K562 (cell line): ENCODE results near the gene ARHGAP12. TPM values are rescaled to one million over a fixed set of nuclear protein-coding genes. Genes with fewer than 3 reads are reported as not detected.
"Not testable (repeated sequence)": the region's sequence is repeated elsewhere in the genome, so short reads cannot be mapped to it uniquely, and the experiment has no call there.

ENCODE experiments used
- ATAC-seq: fragments of 200-7000 bp; cut with Tn5 transposase; 3 replicates; pipeline ENCODE4 v1.9.1; 2020; ENCODE audit warnings: moderate library complexity
- BruUV-seq: library from RNA; stranded (reverse); fragments of 400-500 nt; replicated peaks from 2 replicates; lab custom pipeline; 2021; lab: Mats Ljungman, UMichigan
- CTCF ChIA-PET: fragments of 300-600 bp; formaldehyde crosslinking; extraction: SDS; loops from one replicate; lab custom pipeline; 2021; ENCODE audit warnings: low intra/inter-chr PET ratio; lab: Yijun Ruan, JAX
- POLR2A ChIA-PET: fragments of 300-600, 350-650 bp; sonication (Branson Sonifier 250); formaldehyde crosslinking; extraction: SDS; loops from one replicate; lab custom pipeline; 2021; ENCODE audit warnings: antibody characterized with exemption, inconsistent platforms; lab: Yijun Ruan, JAX
- DNase-seq, 4 experiments: peaks; one replicate each; pipeline versions ENCODE4 v3.0.0 to v3.0.0-alpha.2; 2011 to 2018; ENCODE audit warnings: low spot score in 3 of 4, mixed read lengths in 3 of 4; ENCODE audit errors: extremely low read depth in 1 of 4
- FAIRE-seq: peaks from 2 replicates; lab custom pipeline; 2011; peaks lifted over from hg19 to GRCh38; lab: Jason Lieb, UNC
- H2AFZ ChIP-seq: 2 replicates; pipeline ENCODE4 v1.6.0; 2011; ENCODE audit warnings: low read depth, low read length, control low read depth, inconsistent platforms
- H3K27ac ChIP-seq: fragments of 200-600 bp; 3 replicates; pipeline ENCODE4 v1.8.0; 2011; ENCODE audit warnings: low read depth, mild to moderate bottlenecking, control low read depth, inconsistent platforms, low read length, moderate library complexity, mixed read lengths; ENCODE audit errors: extremely low read depth
- H3K27me3 ChIP-seq, 2 experiments: fragments of 300-600 bp in 1 of 2; 2 replicates in 1 of 2; 3 replicates in 1 of 2; pipeline versions ENCODE4 v1.6.0 to v1.8.0; 2011; ENCODE audit warnings: inconsistent platforms in 2 of 2, low read length in 2 of 2, mild to moderate bottlenecking in 1 of 2, mixed read lengths in 1 of 2, moderate library complexity in 1 of 2; ENCODE audit not compliant: control insufficient read depth in 2 of 2, insufficient read depth in 2 of 2
- H3K36me3 ChIP-seq: fragments of 300-600 bp; 3 replicates; pipeline ENCODE4 v1.8.0; 2011; ENCODE audit warnings: mild to moderate bottlenecking, low read length, inconsistent platforms; ENCODE audit not compliant: control insufficient read depth, insufficient read depth
- H3K4me1 ChIP-seq, 2 experiments: fragments of 200-600 bp in 1 of 2; replicated peaks in 1 of 2; 2 replicates in 1 of 2; 3 replicates in 1 of 2; pipeline versions ENCODE4 v1.5.1 to v1.8.0; 2011; ENCODE audit warnings: inconsistent platforms in 2 of 2, low read length in 2 of 2, mild to moderate bottlenecking in 1 of 2, mixed read lengths in 1 of 2, moderate library complexity in 1 of 2; ENCODE audit not compliant: control insufficient read depth in 2 of 2, insufficient read depth in 2 of 2
- H3K4me2 ChIP-seq: 2 replicates; pipeline ENCODE4 v1.6.1; 2011; ENCODE audit warnings: low read length, control low read depth, inconsistent platforms, mixed read lengths; ENCODE audit not compliant: insufficient read depth
- H3K4me3 ChIP-seq: fragments of 200-600 bp; sonication (generic), shearing (Covaris generic); 2 replicates; pipeline ENCODE4 v1.5.1; 2016; ENCODE audit warnings: control low read depth, inconsistent platforms
- H3K79me2 ChIP-seq: fragments of 200-600 bp; 3 replicates; pipeline ENCODE4 v1.8.0; 2011; ENCODE audit warnings: low read length, inconsistent platforms; ENCODE audit not compliant: control insufficient read depth, insufficient read depth
- H3K9ac ChIP-seq, 2 experiments: 2 replicates each; pipeline versions ENCODE4 v1.6.0 to v1.6.1; 2011; ENCODE audit warnings: low read depth in 2 of 2, low read length in 2 of 2, control low read depth in 1 of 2, inconsistent platforms in 1 of 2, mild to moderate bottlenecking in 1 of 2, mixed read lengths in 1 of 2; ENCODE audit not compliant: insufficient read depth in 1 of 2
- H3K9me1 ChIP-seq: one replicate; pipeline ENCODE4 v1.6.0; 2011; ENCODE audit warnings: inconsistent platforms, mild to moderate bottlenecking, low read length, moderate library complexity; ENCODE audit not compliant: control insufficient read depth, insufficient read depth
- H3K9me3 ChIP-seq: replicated peaks from 2 replicates; pipeline ENCODE4 v1.5.1; 2011; ENCODE audit warnings: low read depth, low read length, inconsistent platforms; ENCODE audit not compliant: control insufficient read depth, insufficient read depth
- H4K20me1 ChIP-seq: replicated peaks from 2 replicates; pipeline ENCODE4 v1.6.1; 2011; ENCODE audit warnings: low read length, inconsistent platforms, mixed read lengths; ENCODE audit not compliant: control insufficient read depth, insufficient read depth
- BCOR ChIP-seq: fragments of 450-650 bp; IDR thresholded peaks from 2 replicates; pipeline ENCODE4 v1.6.1; 2016
- HDAC6 ChIP-seq: IDR thresholded peaks from 2 replicates; pipeline ENCODE4 v1.6.1; 2012; ENCODE audit warnings: low read depth, mild to moderate bottlenecking, control low read depth, inconsistent platforms, low read length, moderate library complexity
- KDM1A ChIP-seq, 2 experiments: fragments of 450-650 bp; IDR thresholded peaks; 2 replicates each; pipeline ENCODE4 v1.6.1; 2016; ENCODE audit warnings: mild to moderate bottlenecking in 2 of 2
- POLR2AphosphoS2 ChIP-seq: IDR thresholded peaks from 2 replicates; pipeline ENCODE4 v1.6.1; 2012; ENCODE audit warnings: low read length, improper control_type of control experiment
- STAT5B ChIP-seq: fragments of 250-450 bp; sonication (Bioruptor Pico); IDR thresholded peaks from 2 replicates; pipeline ENCODE4 v1.8.0; 2021; ENCODE audit warnings: mild to moderate bottlenecking, inconsistent platforms
- ZNF146 ChIP-seq: IDR thresholded peaks from one replicate; pipeline ENCODE4 v1.6.1; 2018; ENCODE audit warnings: missing compliant biosample characterization; ENCODE audit not compliant: unreplicated experiment
- ZNF165 ChIP-seq: fragments of 250-450 bp; sonication (Bioruptor Pico); IDR thresholded peaks from 2 replicates; pipeline ENCODE4 v1.4.0; 2020; ENCODE audit warnings: borderline replicate concordance
- WGBS: fragments of 100-300 bp; shearing (Covaris generic); methylation state at CpG from one replicate; pipeline ENCODE4 v1.1.6; 2016; ENCODE audit warnings: low coverage, mixed read lengths; ENCODE audit not compliant: insufficient coverage; ENCODE audit errors: missing lambda C conversion rate; 5-methylcytosine and 5-hydroxymethylcytosine counted together
- in situ Hi-C: fragments of 300-500 bp; cut with MboI; formaldehyde crosslinking; loops from 4 replicates; pipeline ENCODE4 v1.15.0; 2018; ENCODE audit warnings: inconsistent platforms, mixed read lengths
- intact Hi-C: fragments of 100-400 bp; cut with micrococcal nuclease; formaldehyde crosslinking; loops from 2 replicates; pipeline ENCODE4 v1.14.2; 2022
- polyA plus RNA-seq, 8 experiments: library from polyadenylated mRNA; depleted of rRNA in 4 of 8; stranded (reverse) in 5 of 8; unstranded in 3 of 8; fragments of >200 nt; fragmentation: Nextera tagmentation in 2 of 8; fragmentation: Illumina TruSeq in 1 of 8; extraction: Ambion mirVana in 2 of 8; extraction: Trizol in 1 of 8; gene quantifications; 2 replicates each; pipeline versions ENCODE4 v1.2.1 to v1.2.3, GENCODE V29; 2011 to 2014; ENCODE audit warnings: inconsistent platforms in 1 of 8, missing spikeins in 1 of 8
- total RNA-seq, 7 experiments: library from RNA; depleted of rRNA in 6 of 7; stranded (reverse); fragments of >200 nt in 6 of 7; fragmentation: Illumina TruSeq in 2 of 7; extraction: Trizol in 2 of 7; gene quantifications; 2 replicates each; pipeline versions ENCODE4 v1.2.1 to v1.2.3, GENCODE V29; 2011 to 2021; ENCODE audit warnings: low replicate concordance in 1 of 7
- TF ChIP-seq, protein P1 (sequence below): sonication (generic); formaldehyde crosslinking; IDR thresholded peaks from 2 replicates; pipeline ENCODE4 v1.8.1; 2022; ENCODE audit warnings: missing genetic modification reagents
- TF ChIP-seq, protein P2 (sequence below): fragments of 250-450 bp; sonication (Bioruptor Pico); IDR thresholded peaks from 2 replicates; pipeline ENCODE4 v1.4.0; 2020; ENCODE audit warnings: mild to moderate bottlenecking, moderate library complexity, borderline replicate concordance

Gene ARHGAP12
- total and polyA plus RNA-seq, 9 of the 15 experiments (the other 6 are each of a cell fraction or from before 2014, with no cell fraction given): 4.4 to 18.7 (median 10.1) TPM

DNA sequence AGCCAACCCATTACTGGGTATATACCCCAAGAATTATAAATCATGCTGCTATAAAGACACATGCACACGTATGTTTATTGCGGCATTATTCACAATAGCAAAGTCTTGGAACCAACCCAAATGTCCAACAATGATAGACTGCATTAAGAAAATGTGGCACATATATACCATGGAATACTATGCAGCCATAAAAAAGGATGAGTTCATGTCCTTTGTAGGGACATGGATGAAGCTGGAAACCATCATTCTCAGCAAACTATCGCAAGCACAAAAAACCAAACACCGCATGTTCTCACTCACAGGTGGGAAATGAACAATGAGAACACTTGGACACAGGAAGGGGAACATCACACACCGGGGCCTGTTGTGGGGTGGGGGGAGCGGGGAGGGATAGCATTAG, 32.9 kb downstream of the ARHGAP12 start:
- H3K4me3 ChIP-seq, CTCF ChIA-PET, H3K4me1 ChIP-seq, H3K9me1 ChIP-seq, DNase-seq, H3K27ac ChIP-seq, H3K9ac ChIP-seq, H3K9me3 ChIP-seq, in situ Hi-C loops, intact Hi-C loops, H4K20me1 ChIP-seq, H3K4me2 ChIP-seq, FAIRE-seq, BruUV-seq, H3K36me3 ChIP-seq, H3K27me3 ChIP-seq, POLR2A ChIA-PET, H2AFZ ChIP-seq, ATAC-seq: not testable (repeated sequence)
- H3K79me2 ChIP-seq: peaks cover 47% of the 10 kb centered on the region
- peak; percentile 10 for TF ChIP-seq ZNF146
- 0 out of 2 replicates have a peak, but pooled peaks have one; percentile 28 for TF ChIP-seq BCOR
- 82% methylated on average over 4 of the region's 6 CpGs for WGBS

DNA sequence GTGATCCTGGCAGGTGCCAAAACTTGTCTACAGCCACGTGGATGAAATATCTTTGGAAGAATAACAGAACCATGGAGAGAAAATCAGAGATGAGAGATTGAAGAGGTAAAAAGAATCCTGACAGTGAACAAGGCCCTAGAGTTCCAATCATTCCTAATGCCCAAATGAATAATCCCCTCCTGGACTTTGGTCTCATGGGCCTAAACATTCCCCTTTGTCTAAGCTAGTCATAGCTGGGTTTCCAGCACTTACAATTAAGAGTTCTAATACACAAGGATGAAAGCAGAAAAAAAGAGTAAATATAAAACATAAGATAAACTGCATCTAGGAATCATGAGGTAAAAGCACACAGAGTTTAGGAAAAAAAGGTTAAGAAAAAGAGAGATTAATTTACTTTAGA, 40.2 kb downstream of the ARHGAP12 start:
- no peak for DNase-seq
- H2AFZ ChIP-seq: no peak overlapping the region
- no peak for ATAC-seq
- H3K4me3 ChIP-seq: no peak overlapping the region
- TF ChIP-seq, protein P1, sequence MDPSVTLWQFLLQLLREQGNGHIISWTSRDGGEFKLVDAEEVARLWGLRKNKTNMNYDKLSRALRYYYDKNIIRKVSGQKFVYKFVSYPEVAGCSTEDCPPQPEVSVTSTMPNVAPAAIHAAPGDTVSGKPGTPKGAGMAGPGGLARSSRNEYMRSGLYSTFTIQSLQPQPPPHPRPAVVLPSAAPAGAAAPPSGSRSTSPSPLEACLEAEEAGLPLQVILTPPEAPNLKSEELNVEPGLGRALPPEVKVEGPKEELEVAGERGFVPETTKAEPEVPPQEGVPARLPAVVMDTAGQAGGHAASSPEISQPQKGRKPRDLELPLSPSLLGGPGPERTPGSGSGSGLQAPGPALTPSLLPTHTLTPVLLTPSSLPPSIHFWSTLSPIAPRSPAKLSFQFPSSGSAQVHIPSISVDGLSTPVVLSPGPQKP (CRISPR knock-in tag): no peak
- TF ChIP-seq ZNF165 (no peak), KDM1A (IDR thresholded peaks at IDR 0.05) (no peak), STAT5B (CRISPR knock-in tag) (no peak), HDAC6 (no peak), POLR2AphosphoS2 (no peak)
- TF ChIP-seq, protein P2, sequence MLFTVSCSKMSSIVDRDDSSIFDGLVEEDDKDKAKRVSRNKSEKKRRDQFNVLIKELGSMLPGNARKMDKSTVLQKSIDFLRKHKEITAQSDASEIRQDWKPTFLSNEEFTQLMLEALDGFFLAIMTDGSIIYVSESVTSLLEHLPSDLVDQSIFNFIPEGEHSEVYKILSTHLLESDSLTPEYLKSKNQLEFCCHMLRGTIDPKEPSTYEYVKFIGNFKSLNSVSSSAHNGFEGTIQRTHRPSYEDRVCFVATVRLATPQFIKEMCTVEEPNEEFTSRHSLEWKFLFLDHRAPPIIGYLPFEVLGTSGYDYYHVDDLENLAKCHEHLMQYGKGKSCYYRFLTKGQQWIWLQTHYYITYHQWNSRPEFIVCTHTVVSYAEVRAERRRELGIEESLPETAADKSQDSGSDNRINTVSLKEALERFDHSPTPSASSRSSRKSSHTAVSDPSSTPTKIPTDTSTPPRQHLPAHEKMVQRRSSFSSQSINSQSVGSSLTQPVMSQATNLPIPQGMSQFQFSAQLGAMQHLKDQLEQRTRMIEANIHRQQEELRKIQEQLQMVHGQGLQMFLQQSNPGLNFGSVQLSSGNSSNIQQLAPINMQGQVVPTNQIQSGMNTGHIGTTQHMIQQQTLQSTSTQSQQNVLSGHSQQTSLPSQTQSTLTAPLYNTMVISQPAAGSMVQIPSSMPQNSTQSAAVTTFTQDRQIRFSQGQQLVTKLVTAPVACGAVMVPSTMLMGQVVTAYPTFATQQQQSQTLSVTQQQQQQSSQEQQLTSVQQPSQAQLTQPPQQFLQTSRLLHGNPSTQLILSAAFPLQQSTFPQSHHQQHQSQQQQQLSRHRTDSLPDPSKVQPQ (CRISPR knock-in tag): no peak
- CTCF ChIA-PET: no interaction called here
- BruUV-seq: no TSS peak
- peaks cover 7% of the 10 kb centered on the region; the same call in 2 of the 3 replicates for H3K79me2 ChIP-seq
- H3K4me2 ChIP-seq: no peak overlapping the region
- no peaks in the 10 kb centered on the region for H3K9me1 ChIP-seq
- no peak for FAIRE-seq
- no peak overlapping the region for H3K9ac ChIP-seq
- in situ Hi-C loops (no loop called here), intact Hi-C loops (no loop called here)
- WGBS: 7% methylated on average over 1 of the region's 1 CpG
- no peak overlapping the region for H3K27ac ChIP-seq
- H3K9me3 ChIP-seq: no peaks in the 10 kb centered on the region
- H3K27me3 ChIP-seq: no peaks in the 10 kb centered on the region
- no peaks in the 10 kb centered on the region for H4K20me1 ChIP-seq
- no peaks in the 10 kb centered on the region for H3K4me1 ChIP-seq
- POLR2A ChIA-PET: no interaction called here
- H3K36me3 ChIP-seq: no peaks in the 10 kb centered on the region
